IMR-90 (cell line): ENCODE measurements around the gene AGTPBP1. TPM values are rescaled to one million over a fixed set of nuclear protein-coding genes. Genes with fewer than 3 reads are reported as not detected.

Source experiments
- ATAC-seq: fragments of 200-7000 bp; cut with Tn5 transposase; 2 replicates; pipeline ENCODE4 v1.9.1; 2020; ENCODE audit warnings: low read depth, mild to moderate bottlenecking, moderate library complexity
- BruUV-seq: library from RNA; stranded (reverse); fragments of 400-500 nt; replicated peaks from 2 replicates; lab custom pipeline; 2021; lab: Mats Ljungman, UMichigan
- CTCF ChIA-PET: fragments of 300-600 bp; formaldehyde crosslinking; extraction: SDS; loops from one replicate; lab custom pipeline; 2021; ENCODE audit warnings: antibody characterized with exemption; lab: Yijun Ruan, JAX
- POLR2A ChIA-PET: fragments of 300-600 bp; sonication (Branson Sonifier 250); formaldehyde crosslinking; loops from one replicate; lab custom pipeline; 2022; ENCODE audit warnings: antibody characterized with exemption; ENCODE audit not compliant: unreplicated experiment; lab: Charles Lee
- DNase-seq: peaks from one replicate; pipeline ENCODE4 v3.0.0; 2013
- H2AFZ ChIP-seq: replicated peaks from 2 replicates; pipeline ENCODE3; 2013; ENCODE audit warnings: low read length, mild to moderate bottlenecking; ENCODE audit not compliant: poor library complexity
- H2AK5ac ChIP-seq: 2 replicates; pipeline ENCODE4 v1.6.1; 2013; ENCODE audit warnings: low read depth, low read length, inconsistent platforms
- H2AK9ac ChIP-seq: replicated peaks from 2 replicates; pipeline ENCODE3; 2013; ENCODE audit warnings: mild to moderate bottlenecking, low read depth, low read length, moderate library complexity; ENCODE audit not compliant: poor library complexity
- H2BK120ac ChIP-seq: 2 replicates; pipeline ENCODE4 v1.6.1; 2013; ENCODE audit warnings: low read depth, low read length, inconsistent platforms
- H2BK15ac ChIP-seq: 3 replicates; pipeline ENCODE4 v1.6.1; 2013; ENCODE audit warnings: low read depth, low read length, inconsistent platforms
- H2BK20ac ChIP-seq: 2 replicates; pipeline ENCODE4 v1.6.1; 2013; ENCODE audit warnings: low read depth, mild to moderate bottlenecking, inconsistent platforms, low read length, moderate library complexity
- H2BK5ac ChIP-seq: 2 replicates; pipeline ENCODE4 v1.6.1; 2013; ENCODE audit warnings: mild to moderate bottlenecking, low read depth, low read length, inconsistent platforms; ENCODE audit not compliant: poor library complexity, severe bottlenecking
- H3K14ac ChIP-seq: replicated peaks from 2 replicates; pipeline ENCODE4 v1.6.1; 2013; ENCODE audit warnings: low read depth, low read length, inconsistent platforms
- H3K18ac ChIP-seq: 2 replicates; pipeline ENCODE4 v1.6.1; 2013; ENCODE audit warnings: low read depth, low read length, control low read depth
- H3K23ac ChIP-seq: 2 replicates; pipeline ENCODE4 v1.6.1; 2013; ENCODE audit warnings: low read depth, low read length, inconsistent platforms
- H3K27ac ChIP-seq: 2 replicates; pipeline ENCODE4 v1.5.1; 2013; ENCODE audit warnings: mild to moderate bottlenecking, control low read depth, low read length; ENCODE audit not compliant: insufficient read depth
- H3K27me3 ChIP-seq: 2 replicates; pipeline ENCODE4 v1.6.1; 2013; ENCODE audit warnings: low read length; ENCODE audit not compliant: control insufficient read depth, insufficient read depth
- H3K36me3 ChIP-seq: 2 replicates; pipeline ENCODE4 v1.6.1; 2013; ENCODE audit warnings: low read length, mixed read lengths; ENCODE audit not compliant: control insufficient read depth, insufficient read depth
- H3K4ac ChIP-seq: 2 replicates; pipeline ENCODE4 v1.6.1; 2013; ENCODE audit warnings: low read depth, low read length, inconsistent platforms
- H3K4me1 ChIP-seq: 2 replicates; pipeline ENCODE4 v1.6.1; 2013; ENCODE audit warnings: low read length, mixed read lengths; ENCODE audit not compliant: control insufficient read depth, insufficient read depth
- H3K4me2 ChIP-seq: 2 replicates; pipeline ENCODE4 v1.6.1; 2013; ENCODE audit warnings: low read depth, mild to moderate bottlenecking, control low read depth, low read length, moderate library complexity
- H3K4me3 ChIP-seq: 2 replicates; pipeline ENCODE4 v1.5.1; 2013; ENCODE audit warnings: low read depth, mild to moderate bottlenecking, control low read depth, low read length, moderate library complexity; ENCODE audit not compliant: insufficient read depth
- H3K56ac ChIP-seq: 2 replicates; pipeline ENCODE4 v1.6.1; 2013; ENCODE audit warnings: low read length, inconsistent platforms; ENCODE audit not compliant: insufficient read depth; ENCODE audit errors: extremely low read depth
- H3K79me1 ChIP-seq, 2 experiments: 2 replicates each; pipeline ENCODE4 v1.6.1; 2013; ENCODE audit warnings: low read length in 2 of 2, inconsistent platforms in 1 of 2, low read depth in 1 of 2
- H3K9ac ChIP-seq: 2 replicates; pipeline ENCODE4 v1.6.1; 2013; ENCODE audit warnings: low read depth, low read length, control low read depth
- H3K9me1 ChIP-seq: 2 replicates; pipeline ENCODE4 v1.6.1; 2013; ENCODE audit warnings: low read length, inconsistent platforms; ENCODE audit not compliant: insufficient read depth
- H3K9me3 ChIP-seq: 2 replicates; pipeline ENCODE4 v1.6.1; 2013; ENCODE audit warnings: low read length; ENCODE audit not compliant: control insufficient read depth, insufficient read depth
- H4K20me1 ChIP-seq: 2 replicates; pipeline ENCODE4 v1.6.1; 2013; ENCODE audit warnings: low read length, inconsistent platforms; ENCODE audit not compliant: insufficient read depth
- H4K5ac ChIP-seq: 2 replicates; pipeline ENCODE4 v1.6.1; 2013; ENCODE audit warnings: mild to moderate bottlenecking, low read depth, low read length, control low read depth
- H4K8ac ChIP-seq, 2 experiments: 2 replicates each; pipeline ENCODE4 v1.6.1; 2013; ENCODE audit warnings: low read depth in 2 of 2, low read length in 2 of 2, control low read depth in 1 of 2, inconsistent platforms in 1 of 2
- H4K91ac ChIP-seq: 2 replicates; pipeline ENCODE4 v1.6.1; 2013; ENCODE audit warnings: low read depth, low read length, inconsistent platforms; ENCODE audit not compliant: insufficient read depth
- BHLHE40 ChIP-seq: fragments of 150-350 bp; IDR thresholded peaks from 2 replicates; pipeline ENCODE4 v1.6.1; 2016; ENCODE audit warnings: mild to moderate bottlenecking, low read depth, low read length
- CEBPB ChIP-seq: IDR thresholded peaks from 2 replicates; pipeline ENCODE4 v1.6.1; 2012; ENCODE audit warnings: low read depth, low read length, improper control_type of control experiment
- CHD1 ChIP-seq: IDR thresholded peaks from 2 replicates; pipeline ENCODE4 v1.6.1; 2012; ENCODE audit warnings: low read depth, low read length, improper control_type of control experiment
- CTCF ChIP-seq: conservative IDR thresholded peaks from 2 replicates; pipeline ENCODE4 v1.5.1; 2012; ENCODE audit warnings: mild to moderate bottlenecking, low read depth, low read length, improper control_type of control experiment
- ELK1 ChIP-seq: fragments of 150-350 bp; IDR thresholded peaks from 2 replicates; pipeline ENCODE4 v1.6.1; 2016; ENCODE audit warnings: low read depth, mild to moderate bottlenecking, low read length, moderate library complexity, borderline replicate concordance
- FOS ChIP-seq: fragments of 150-350 bp; IDR thresholded peaks from 2 replicates; pipeline ENCODE4 v1.6.1; 2016; ENCODE audit warnings: low read depth, low read length
- MAFK ChIP-seq: IDR thresholded peaks from 2 replicates; pipeline ENCODE4 v1.6.1; 2012; ENCODE audit warnings: low read depth, low read length, improper control_type of control experiment
- MAZ ChIP-seq: IDR thresholded peaks from 2 replicates; pipeline ENCODE4 v1.6.1; 2012; ENCODE audit warnings: low read depth, mild to moderate bottlenecking, low read length, improper control_type of control experiment, moderate library complexity, borderline replicate concordance
- MXI1 ChIP-seq: IDR thresholded peaks from 2 replicates; pipeline ENCODE4 v1.6.1; 2012; ENCODE audit warnings: low read depth, mild to moderate bottlenecking, low read length, moderate library complexity, borderline replicate concordance
- NFE2L2 ChIP-seq: fragments of 150-350 bp; IDR thresholded peaks from 2 replicates; pipeline ENCODE4 v1.6.1; 2016; ENCODE audit warnings: low read depth, mild to moderate bottlenecking, low read length
- POLR2A ChIP-seq: IDR thresholded peaks from 2 replicates; pipeline ENCODE4 v1.6.1; 2012; ENCODE audit warnings: mild to moderate bottlenecking, low read depth, low read length
- RAD21 ChIP-seq: IDR thresholded peaks from 2 replicates; pipeline ENCODE4 v1.6.1; 2012; ENCODE audit warnings: low read length, improper control_type of control experiment
- RCOR1 ChIP-seq: IDR thresholded peaks from 2 replicates; pipeline ENCODE4 v1.6.1; 2012; ENCODE audit warnings: mild to moderate bottlenecking, low read length, improper control_type of control experiment; ENCODE audit not compliant: insufficient replicate concordance
- RFX5 ChIP-seq: IDR thresholded peaks from 2 replicates; pipeline ENCODE4 v1.8.0; 2012; ENCODE audit warnings: low read depth, mild to moderate bottlenecking, low read length, moderate library complexity
- SMC3 ChIP-seq: fragments of 150-350 bp; IDR thresholded peaks from 2 replicates; pipeline ENCODE4 v1.6.1; 2016; ENCODE audit warnings: low read depth, mild to moderate bottlenecking, antibody characterized with exemption, low read length, moderate library complexity
- WGBS, 2 experiments: methylation state at CpG; one replicate each; pipeline versions ENCODE4 v1.1.5 to v1.1.7; 2013; ENCODE audit warnings: missing lambda C conversion rate in 2 of 2; ENCODE audit not compliant: insufficient read length in 1 of 2; ENCODE audit errors: extremely low coverage in 2 of 2; 5-methylcytosine and 5-hydroxymethylcytosine counted together
- dilution Hi-C: fragments of 300-500 bp; cut with HindIII; formaldehyde crosslinking; loops from one replicate; pipeline ENCODE4 v1.14.3; 2018; ENCODE audit warnings: low sequenced_read_pairs; ENCODE audit not compliant: unreplicated experiment
- in situ Hi-C: fragments of 300-500 bp; cut with MboI; formaldehyde crosslinking; loops from 3 replicates; pipeline ENCODE4 v1.14.3; 2019; ENCODE audit warnings: low sequenced_read_pairs, inconsistent platforms, mixed read lengths
- intact Hi-C: fragments of 100-400 bp; cut with micrococcal nuclease; formaldehyde crosslinking; loops from 2 replicates; pipeline ENCODE4 v1.10.0; 2022
- polyA plus RNA-seq, 3 experiments: library from polyadenylated mRNA; depleted of rRNA; stranded (reverse); fragments of >200 nt; gene quantifications; 2 replicates each; pipeline ENCODE4 v1.2.3, GENCODE V29; 2012; ENCODE audit warnings: low replicate concordance in 1 of 3
- total RNA-seq: library from RNA; depleted of rRNA; stranded (reverse); fragments of >200 nt; gene quantifications from 2 replicates; pipeline ENCODE4 v1.2.3, GENCODE V29; 2012

AGTPBP1 gene
- total and polyA plus RNA-seq, 2 of the 4 experiments (the other 2 are of a cell fraction) = 3.3 to 9.0 TPM

GRCh38 chr9:85553475-85553874, 188.3 kb downstream of the AGTPBP1 start:
- H4K20me1 ChIP-seq = no peaks in the 10 kb centered on the region
- no peak overlapping the region for H3K56ac ChIP-seq
- TF ChIP-seq POLR2A (no peak), RFX5 (no peak), MAFK (no peak), NFE2L2 (no peak), MAZ (no peak), CHD1 (no peak), ELK1 (no peak), CTCF (no peak), CEBPB (no peak), RAD21 (no peak), FOS (no peak), SMC3 (no peak), MXI1 (no peak), RCOR1 (no peak), BHLHE40 (no peak)
- in situ Hi-C loops (no loop called here), intact Hi-C loops (no loop called here), dilution Hi-C loops (no loop called here)
- H3K79me1 ChIP-seq = no peaks in the 10 kb centered on the region
- H3K4me3 ChIP-seq = no peak overlapping the region
- H4K8ac ChIP-seq = no peak overlapping the region
- no peak for DNase-seq
- no peak overlapping the region for H2BK20ac ChIP-seq
- no peak overlapping the region for H4K5ac ChIP-seq
- H3K9ac ChIP-seq = no peak overlapping the region
- H4K91ac ChIP-seq = no peak overlapping the region
- no peaks in the 10 kb centered on the region for H3K36me3 ChIP-seq
- no peak overlapping the region for H3K27ac ChIP-seq
- H3K4ac ChIP-seq = no peak overlapping the region
- H2BK15ac ChIP-seq = no peak overlapping the region
- no peaks in the 10 kb centered on the region for H3K27me3 ChIP-seq
- no peak overlapping the region for H3K18ac ChIP-seq
- ChIA-PET POLR2A (no interaction called here), CTCF (no interaction called here)
- H3K9me1 ChIP-seq = no peaks in the 10 kb centered on the region
- ATAC-seq = no peak
- no peak overlapping the region for H2BK5ac ChIP-seq
- no peak overlapping the region for H3K4me2 ChIP-seq
- H2AFZ ChIP-seq = no peak overlapping the region
- H3K9me3 ChIP-seq = no peaks in the 10 kb centered on the region
- no peak overlapping the region for H3K23ac ChIP-seq
- WGBS, 2 experiments = no CpG with 5 or more reads among the region's 5 CpGs
- no TSS peak for BruUV-seq
- no peak overlapping the region for H2AK5ac ChIP-seq
- H2AK9ac ChIP-seq = no peak overlapping the region
- no peaks in the 10 kb centered on the region for H3K4me1 ChIP-seq
- H3K14ac ChIP-seq = no peak overlapping the region
- H2BK120ac ChIP-seq = no peak overlapping the region
